Lung microvascular endothelial cell (primary cell): ENCODE data around the gene TECTB. TPM values are rescaled to one million over a fixed set of nuclear protein-coding genes. Genes with fewer than 3 reads are reported as not detected.

Experiments
- DNase-seq, 2 donors: peaks; one replicate each; pipeline versions ENCODE4 v3.0.0 to v3.0.0-alpha.2; 2010; ENCODE audit warnings: low read depth in 2 of 2
- total RNA-seq: library from RNA; depleted of rRNA; stranded (reverse); fragments of >200 nt; gene quantifications from 2 replicates; pipeline ENCODE4 v1.2.1, GENCODE V29; 2014

Gene TECTB
- total RNA-seq, 1 donor from 2014 or later: not detected

DNA sequence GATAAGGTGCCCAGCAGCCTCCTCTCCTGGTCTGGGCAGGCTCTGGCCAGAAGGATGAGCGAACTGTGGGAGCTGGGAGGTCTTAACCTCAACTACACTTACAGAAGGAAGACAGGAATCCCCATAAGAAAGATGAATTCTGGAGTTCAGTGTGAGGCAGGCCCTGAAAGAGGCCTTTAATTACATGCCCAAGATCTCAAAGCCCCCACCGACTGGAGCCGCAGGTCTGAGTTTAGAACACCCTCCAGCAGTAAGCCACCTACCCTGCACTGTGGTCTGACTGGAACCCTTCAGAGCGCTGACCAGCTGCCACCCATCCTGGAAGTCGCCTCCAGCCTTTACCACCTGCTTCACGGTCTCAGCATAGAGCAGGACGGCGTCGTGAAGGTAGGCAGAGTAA, 62.5 kb downstream of the TECTB start:
- no peak for DNase-seq

DNA sequence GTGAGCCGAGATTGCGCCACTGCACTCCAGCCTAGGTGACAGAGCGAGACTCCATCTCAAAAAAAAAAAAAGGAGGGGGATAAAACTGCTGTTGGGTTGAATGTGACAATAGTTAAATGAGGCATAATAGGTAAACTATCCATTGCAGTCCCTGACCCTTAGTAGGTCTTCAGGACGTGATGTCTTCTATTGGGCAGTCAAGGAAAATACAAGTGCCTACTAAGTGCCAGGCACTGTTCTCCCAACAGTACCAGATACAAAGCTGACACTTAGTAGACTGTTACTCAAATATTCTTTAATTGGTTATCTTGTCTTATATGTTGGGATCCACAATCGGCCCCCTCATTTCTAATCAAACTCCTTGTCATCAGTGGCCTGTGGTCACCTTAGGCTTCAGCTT, 63.6 kb downstream of the TECTB start:
- DNase-seq: no peak

DNA sequence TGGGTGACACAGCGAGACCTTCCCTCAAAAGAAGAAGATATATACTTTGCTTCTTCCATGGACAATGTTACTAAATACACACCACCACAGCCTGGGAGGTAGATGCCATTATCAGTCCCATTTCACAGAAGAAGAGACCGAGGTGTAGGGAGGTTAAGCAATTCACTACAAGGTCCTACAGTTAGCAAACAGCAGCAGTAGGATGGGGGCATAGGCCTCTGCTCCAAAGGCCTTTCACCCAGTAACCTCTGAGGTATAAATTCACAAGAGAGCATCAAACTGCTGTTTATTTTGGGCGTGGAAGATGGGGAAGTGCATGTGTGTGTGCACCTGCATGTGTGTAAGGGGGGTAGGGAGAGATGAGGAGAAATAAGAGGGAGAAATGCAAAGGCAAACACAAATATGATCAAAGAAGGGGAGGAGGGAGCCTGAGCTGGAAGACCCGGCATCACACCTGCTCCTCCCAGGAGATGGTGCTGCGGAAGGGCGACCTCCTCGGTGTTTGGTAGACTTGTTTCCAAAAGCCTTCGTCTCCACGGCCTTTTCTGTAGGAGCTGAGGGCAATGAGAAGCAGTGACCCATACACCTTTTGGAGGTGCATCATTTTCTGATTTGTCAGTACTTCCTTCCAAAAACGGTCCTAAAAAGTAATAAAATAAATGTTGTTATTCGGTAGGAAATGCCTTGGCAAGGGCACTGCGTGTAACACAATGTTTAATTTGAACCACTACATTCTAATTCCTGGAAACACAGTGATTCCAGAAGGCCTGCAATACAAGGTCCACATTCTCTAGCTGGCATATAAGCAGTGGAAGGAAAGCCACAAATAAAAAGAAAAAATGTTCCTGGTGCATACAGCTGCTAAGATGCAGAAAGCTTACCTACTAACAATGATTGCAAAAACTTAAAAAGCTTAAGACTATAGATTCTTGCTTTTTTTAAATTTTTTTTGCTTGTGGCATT, 64.8 kb downstream of the TECTB start:
- no peak for DNase-seq

DNA sequence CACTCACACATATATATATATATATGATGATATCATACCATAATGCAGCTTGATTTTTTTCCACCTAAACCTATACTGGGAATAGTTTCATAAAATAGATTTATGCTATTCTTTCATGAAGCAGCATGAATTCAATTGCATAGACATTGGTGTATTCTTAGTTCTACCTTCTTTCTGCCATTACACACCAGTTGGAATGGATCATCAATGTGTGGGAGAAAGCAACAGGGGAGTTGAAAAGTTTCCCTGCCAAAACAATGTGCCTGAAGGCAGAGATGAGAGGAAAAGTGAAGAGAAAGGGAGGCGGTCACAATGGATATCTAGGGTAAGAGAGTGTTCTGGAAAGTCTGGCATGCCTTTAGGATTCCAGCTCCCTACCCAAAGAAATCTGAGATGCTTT, 65.6 kb downstream of the TECTB start:
- no peak for DNase-seq

- no peak for DNase-seq
These were observed 66.4 kb downstream of the TECTB start for GRCh38 chr10:112349521-112350085.

GRCh38 chr10:112351146-112351545, 67.9 kb downstream of the TECTB start:
- no peak for DNase-seq

GRCh38 chr10:112352044-112352443, 68.8 kb downstream of the TECTB start:
- no peak for DNase-seq

GRCh38 chr10:112353046-112353445, 69.8 kb downstream of the TECTB start:
- no peak for DNase-seq

Other genes with a start within 250 kb of the TECTB start
- 4.6 and 5.2 TPM in 2 replicates for gene GPAM, start 99.6 kb upstream of the TECTB start, total RNA-seq
- gene ACSL5, start 90.7 kb downstream of the TECTB start, total RNA-seq: 29.2 and 56.2 TPM in 2 replicates
- gene ZDHHC6, start 163.5 kb downstream of the TECTB start, total RNA-seq: 15.9 and 21.6 TPM in 2 replicates
- 11.6 and 18.8 TPM in 2 replicates for gene VTI1A, start 163.8 kb downstream of the TECTB start, total RNA-seq